Activated naive CD8-positive, alpha-beta T cell treated with anti-CD3 and anti-CD28 coated beads, Interleukin-2, amount 50 U/mL, for 24 hours (primary cell): ENCODE measurements around the gene ASB9.
"Not testable (repeated sequence)": the region's sequence is repeated elsewhere in the genome, so short reads cannot be mapped to it uniquely, and the experiment has no call there.

ENCODE experiments used
- ATAC-seq: fragments of 150-1000 bp; cut with Tn5 transposase; one replicate; pipeline ENCODE4 v1.10.0; 2021
- DNase-seq: peaks from one replicate; pipeline ENCODE4 v3.0.0; 2021
- H3K27ac Mint-ChIP-seq: one replicate; pipeline ENCODE4 v1.8.0; 2021; ENCODE audit warnings: mild to moderate bottlenecking, mixed read lengths
- H3K27me3 Mint-ChIP-seq: one replicate; pipeline ENCODE4 v1.8.0; 2021; ENCODE audit warnings: mixed read lengths
- H3K36me3 Mint-ChIP-seq: one replicate; pipeline ENCODE4 v1.8.0; 2021; ENCODE audit warnings: low read depth, mixed read lengths
- H3K4me1 Mint-ChIP-seq: one replicate; pipeline ENCODE4 v1.8.0; 2021; ENCODE audit warnings: mixed read lengths
- H3K4me3 Mint-ChIP-seq: one replicate; pipeline ENCODE4 v1.8.0; 2021; ENCODE audit warnings: mild to moderate bottlenecking, moderate library complexity, mixed read lengths
- H3K9me3 Mint-ChIP-seq: one replicate; pipeline ENCODE4 v1.8.0; 2021; ENCODE audit warnings: mixed read lengths

ASB9 gene

GRCh38 chrX:15274946-15275345 lies 5.1 kb upstream of the ASB9 start:
- no peak for ATAC-seq
- Mint-ChIP-seq H3K36me3 (no peaks in the 10 kb centered on the region), H3K4me1 (peaks cover 4% of the 10 kb centered on the region), H3K9me3 (no peaks in the 10 kb centered on the region), H3K4me3 (no peak overlapping the region), H3K27ac (no peak overlapping the region), H3K27me3 (no peaks in the 10 kb centered on the region)
- DNase-seq, result no peak

GRCh38 chrX:15273275-15273674 lies 3.4 kb upstream of the ASB9 start:
- DNase-seq, H3K4me1 Mint-ChIP-seq, H3K27me3 Mint-ChIP-seq, H3K27ac Mint-ChIP-seq, ATAC-seq, H3K4me3 Mint-ChIP-seq, H3K9me3 Mint-ChIP-seq, H3K36me3 Mint-ChIP-seq: not testable (repeated sequence)

GRCh38 chrX:15271757-15272156 lies 1.9 kb upstream of the ASB9 start:
- H3K9me3 Mint-ChIP-seq, result no peaks in the 10 kb centered on the region
- DNase-seq, result no peak
- H3K4me1 Mint-ChIP-seq, result peaks cover 9% of the 10 kb centered on the region
- no peak overlapping the region for H3K4me3 Mint-ChIP-seq
- no peak overlapping the region for H3K27ac Mint-ChIP-seq
- no peak for ATAC-seq
- H3K27me3 Mint-ChIP-seq, result no peaks in the 10 kb centered on the region
- no peaks in the 10 kb centered on the region for H3K36me3 Mint-ChIP-seq

GRCh38 chrX:15269120-15269519 lies 763 bp downstream of the ASB9 start:
- H3K36me3 Mint-ChIP-seq, result no peaks in the 10 kb centered on the region
- DNase-seq (no peak), ATAC-seq (no peak)
- H3K27me3 Mint-ChIP-seq, result no peaks in the 10 kb centered on the region
- H3K27ac Mint-ChIP-seq, result no peak overlapping the region
- H3K4me3 Mint-ChIP-seq, result no peak overlapping the region
- peaks cover 9% of the 10 kb centered on the region for H3K4me1 Mint-ChIP-seq
- H3K9me3 Mint-ChIP-seq, result no peaks in the 10 kb centered on the region

- no peaks in the 10 kb centered on the region for H3K9me3 Mint-ChIP-seq
- H3K27me3 Mint-ChIP-seq, result no peaks in the 10 kb centered on the region
- no peak for DNase-seq
- H3K4me1 Mint-ChIP-seq, result no peaks in the 10 kb centered on the region
- no peak overlapping the region for H3K4me3 Mint-ChIP-seq
- no peak for ATAC-seq
- no peaks in the 10 kb centered on the region for H3K36me3 Mint-ChIP-seq
- H3K27ac Mint-ChIP-seq, result no peak overlapping the region
These were observed 15.0 kb downstream of the ASB9 start for GRCh38 chrX:15254852-15255251.

- Mint-ChIP-seq H3K9me3 (no peaks in the 10 kb centered on the region), H3K4me1 (peaks cover 18% of the 10 kb centered on the region), H3K36me3 (no peaks in the 10 kb centered on the region), H3K4me3 (no peak overlapping the region), H3K27me3 (no peaks in the 10 kb centered on the region), H3K27ac (no peak overlapping the region)
- DNase-seq, result no peak
- ATAC-seq, result no peak
These were observed 24.0 kb downstream of the ASB9 start for GRCh38 chrX:15245896-15246295.

GRCh38 chrX:15244421-15244820 lies 25.5 kb downstream of the ASB9 start:
- Mint-ChIP-seq H3K27me3 (no peaks in the 10 kb centered on the region), H3K4me3 (no peak overlapping the region), H3K36me3 (no peaks in the 10 kb centered on the region), H3K4me1 (peaks cover 18% of the 10 kb centered on the region), H3K27ac (no peak overlapping the region), H3K9me3 (no peaks in the 10 kb centered on the region)
- ATAC-seq, result no peak
- DNase-seq, result no peak

- Mint-ChIP-seq H3K36me3 (no peaks in the 10 kb centered on the region), H3K27me3 (no peaks in the 10 kb centered on the region), H3K4me3 (no peak overlapping the region), H3K4me1 (peaks cover 18% of the 10 kb centered on the region), H3K27ac (no peak overlapping the region), H3K9me3 (no peaks in the 10 kb centered on the region)
- DNase-seq (peak; percentile 36), ATAC-seq (no peak)
These were observed 26.9 kb downstream of the ASB9 start for GRCh38 chrX:15242899-15243555.

GRCh38 chrX:15241301-15241700 lies 28.6 kb downstream of the ASB9 start:
- no peaks in the 10 kb centered on the region for H3K9me3 Mint-ChIP-seq

GRCh38 chrX:15240414-15240813 lies 29.5 kb downstream of the ASB9 start:
- H3K9me3 Mint-ChIP-seq, result no peaks in the 10 kb centered on the region
- peaks cover 7% of the 10 kb centered on the region for H3K4me1 Mint-ChIP-seq
- no peak for DNase-seq
- no peaks in the 10 kb centered on the region for H3K36me3 Mint-ChIP-seq
- H3K27me3 Mint-ChIP-seq, result no peaks in the 10 kb centered on the region
- H3K4me3 Mint-ChIP-seq, result no peak overlapping the region
- no peak overlapping the region for H3K27ac Mint-ChIP-seq
- no peak for ATAC-seq

More at GRCh38 chrX:15241301-15241700, 28.6 kb downstream of the ASB9 start:
- Mint-ChIP-seq H3K27ac (no peak overlapping the region), H3K4me3 (no peak overlapping the region), H3K27me3 (no peaks in the 10 kb centered on the region), H3K36me3 (no peaks in the 10 kb centered on the region), H3K4me1 (peaks cover 8% of the 10 kb centered on the region)
- ATAC-seq (no peak), DNase-seq (no peak)

GRCh38 chrX:15236146-15236545 lies 33.7 kb downstream of the ASB9 start:
- DNase-seq, result no peak

GRCh38 chrX:15235001-15235400 lies 34.9 kb downstream of the ASB9 start:
- Mint-ChIP-seq H3K27ac (no peak overlapping the region), H3K4me1 (no peaks in the 10 kb centered on the region), H3K36me3 (no peaks in the 10 kb centered on the region), H3K4me3 (no peak overlapping the region), H3K9me3 (no peaks in the 10 kb centered on the region), H3K27me3 (no peaks in the 10 kb centered on the region)
- ATAC-seq (no peak), DNase-seq (no peak)

More at GRCh38 chrX:15236146-15236545, 33.7 kb downstream of the ASB9 start:
- Mint-ChIP-seq H3K36me3 (no peaks in the 10 kb centered on the region), H3K27me3 (no peaks in the 10 kb centered on the region), H3K4me3 (no peak overlapping the region), H3K4me1 (no peaks in the 10 kb centered on the region), H3K9me3 (no peaks in the 10 kb centered on the region), H3K27ac (no peak overlapping the region)
- ATAC-seq, result no peak

GRCh38 chrX:15233416-15234015 lies 36.4 kb downstream of the ASB9 start:
- no peak for ATAC-seq

GRCh38 chrX:15224747-15225146 lies 45.1 kb downstream of the ASB9 start:
- Mint-ChIP-seq H3K36me3 (no peaks in the 10 kb centered on the region), H3K4me3 (no peak overlapping the region), H3K27ac (no peak overlapping the region), H3K9me3 (no peaks in the 10 kb centered on the region), H3K4me1 (no peaks in the 10 kb centered on the region), H3K27me3 (no peaks in the 10 kb centered on the region)
- DNase-seq, result no peak
- ATAC-seq, result no peak

More at GRCh38 chrX:15233416-15234015, 36.4 kb downstream of the ASB9 start:
- Mint-ChIP-seq H3K4me3 (no peak overlapping the region), H3K27me3 (no peaks in the 10 kb centered on the region), H3K9me3 (no peaks in the 10 kb centered on the region), H3K36me3 (no peaks in the 10 kb centered on the region), H3K4me1 (no peaks in the 10 kb centered on the region), H3K27ac (no peak overlapping the region)
- DNase-seq, result no peak

GRCh38 chrX:15221321-15221720 lies 48.6 kb downstream of the ASB9 start:
- no peaks in the 10 kb centered on the region for H3K36me3 Mint-ChIP-seq
- ATAC-seq (no peak), DNase-seq (no peak)
- H3K4me1 Mint-ChIP-seq, result no peaks in the 10 kb centered on the region
- no peak overlapping the region for H3K4me3 Mint-ChIP-seq
- H3K27ac Mint-ChIP-seq, result no peak overlapping the region
- no peaks in the 10 kb centered on the region for H3K9me3 Mint-ChIP-seq
- no peaks in the 10 kb centered on the region for H3K27me3 Mint-ChIP-seq
